ENCODE measurements around the gene RPL37.
A peak's percentile ranks its signal among the peaks of the same experiment; 100 is the strongest.

The RPL37 gene

GRCh38 chr5:40834849-40835787 is at the start of gene RPL37:
RPL37 (minus strand) TSS chr5:40835222; CDS start chr5:40835185, 37 bp downstream.
- TF ChIP-seq CEBPB (IDR thresholded peaks at IDR 0.05) (peak; percentile 50; the same call in 1 of the 2 replicates), TEAD4 (IDR thresholded peaks at IDR 0.05) (peak; percentile 37; the same call in 1 of the 2 replicates), MAX (IDR thresholded peaks at IDR 0.05) (peak; percentile 93), ZBTB7A (IDR thresholded peaks at IDR 0.05; ENCODE audit: low read depth) (no peak), EP300 (IDR thresholded peaks at IDR 0.05; ENCODE audit: borderline replicate concordance) (peak; percentile 59), TAF1 (IDR thresholded peaks at IDR 0.05; ENCODE audit: low read depth) (peak; percentile 98), YY1 (IDR thresholded peaks at IDR 0.05; ENCODE audit: low read depth) (0 out of 2 replicates have a peak, but pooled peaks have one; percentile 70), EGR1 (IDR thresholded peaks at IDR 0.05) (peak; percentile 52; the same call in 1 of the 2 replicates), RAD21 (IDR thresholded peaks at IDR 0.05; ENCODE audit: low read depth) (no peak), FOXM1 (IDR thresholded peaks at IDR 0.05; ENCODE audit: borderline replicate concordance, low read depth) (no peak), CREB1 (IDR thresholded peaks at IDR 0.05; ENCODE audit: low read depth) (peak; percentile 47; the same call in 1 of the 2 replicates), REST (IDR thresholded peaks at IDR 0.05; ENCODE audit: low read depth) (no peak; the same call in 1 of the 2 replicates), TCF12 (IDR thresholded peaks at IDR 0.05; ENCODE audit: low read depth) (peak; percentile 66; the same call in 1 of the 2 replicates), USF1 (IDR thresholded peaks at IDR 0.05) (peak; percentile 71), NFIC (IDR thresholded peaks at IDR 0.05) (peak; percentile 46; the same call in 1 of the 2 replicates)

GRCh38 chr5:40882291-40882690 is 47.3 kb upstream of the RPL37 start:
- TF ChIP-seq EP300 (IDR thresholded peaks at IDR 0.05; ENCODE audit: borderline replicate concordance) (no peak), TCF12 (IDR thresholded peaks at IDR 0.05; ENCODE audit: low read depth) (no peak), REST (IDR thresholded peaks at IDR 0.05; ENCODE audit: low read depth) (no peak), EGR1 (IDR thresholded peaks at IDR 0.05) (no peak), USF1 (IDR thresholded peaks at IDR 0.05) (no peak), TAF1 (IDR thresholded peaks at IDR 0.05; ENCODE audit: low read depth) (no peak), FOXM1 (IDR thresholded peaks at IDR 0.05; ENCODE audit: borderline replicate concordance, low read depth) (no peak), MAX (IDR thresholded peaks at IDR 0.05) (no peak), TEAD4 (IDR thresholded peaks at IDR 0.05) (no peak), RAD21 (IDR thresholded peaks at IDR 0.05; ENCODE audit: low read depth) (no peak), YY1 (IDR thresholded peaks at IDR 0.05; ENCODE audit: low read depth) (no peak), ZBTB7A (IDR thresholded peaks at IDR 0.05; ENCODE audit: low read depth) (no peak), NFIC (IDR thresholded peaks at IDR 0.05) (no peak), CREB1 (IDR thresholded peaks at IDR 0.05; ENCODE audit: low read depth) (no peak), CEBPB (IDR thresholded peaks at IDR 0.05) (no peak)

GRCh38 chr5:40879163-40879942 is 44.3 kb upstream of the RPL37 start:
- TF ChIP-seq TAF1 (IDR thresholded peaks at IDR 0.05; ENCODE audit: low read depth) (no peak), FOXM1 (IDR thresholded peaks at IDR 0.05; ENCODE audit: borderline replicate concordance, low read depth) (no peak), RAD21 (IDR thresholded peaks at IDR 0.05; ENCODE audit: low read depth) (peak; percentile 56)

- TF ChIP-seq REST (IDR thresholded peaks at IDR 0.05; ENCODE audit: low read depth) (no peak), TAF1 (IDR thresholded peaks at IDR 0.05; ENCODE audit: low read depth) (no peak), CEBPB (IDR thresholded peaks at IDR 0.05) (no peak)
Measured at GRCh38 chr5:40877371-40877988, 42.5 kb upstream of the RPL37 start.

Measured in Ishikawa (cell line).